ENCODE results near the gene TOGARAM2.
"Not testable (repeated sequence)": the region's sequence is repeated elsewhere in the genome, so short reads cannot be mapped to it uniquely, and the experiment has no call there.

TOGARAM2 gene

GRCh38 chr2:28977176-28977875 lies 3.8 kb upstream of the TOGARAM2 start:
- no peak for FAIRE-seq

- FAIRE-seq = not testable (repeated sequence)
These were observed 3.1 kb upstream of the TOGARAM2 start for GRCh38 chr2:28978001-28978400.

GRCh38 chr2:28978606-28979005 lies 2.5 kb upstream of the TOGARAM2 start:
- no peak for FAIRE-seq

- no peak for FAIRE-seq
These were observed 2.1 kb upstream of the TOGARAM2 start for GRCh38 chr2:28979041-28979440.

DNA sequence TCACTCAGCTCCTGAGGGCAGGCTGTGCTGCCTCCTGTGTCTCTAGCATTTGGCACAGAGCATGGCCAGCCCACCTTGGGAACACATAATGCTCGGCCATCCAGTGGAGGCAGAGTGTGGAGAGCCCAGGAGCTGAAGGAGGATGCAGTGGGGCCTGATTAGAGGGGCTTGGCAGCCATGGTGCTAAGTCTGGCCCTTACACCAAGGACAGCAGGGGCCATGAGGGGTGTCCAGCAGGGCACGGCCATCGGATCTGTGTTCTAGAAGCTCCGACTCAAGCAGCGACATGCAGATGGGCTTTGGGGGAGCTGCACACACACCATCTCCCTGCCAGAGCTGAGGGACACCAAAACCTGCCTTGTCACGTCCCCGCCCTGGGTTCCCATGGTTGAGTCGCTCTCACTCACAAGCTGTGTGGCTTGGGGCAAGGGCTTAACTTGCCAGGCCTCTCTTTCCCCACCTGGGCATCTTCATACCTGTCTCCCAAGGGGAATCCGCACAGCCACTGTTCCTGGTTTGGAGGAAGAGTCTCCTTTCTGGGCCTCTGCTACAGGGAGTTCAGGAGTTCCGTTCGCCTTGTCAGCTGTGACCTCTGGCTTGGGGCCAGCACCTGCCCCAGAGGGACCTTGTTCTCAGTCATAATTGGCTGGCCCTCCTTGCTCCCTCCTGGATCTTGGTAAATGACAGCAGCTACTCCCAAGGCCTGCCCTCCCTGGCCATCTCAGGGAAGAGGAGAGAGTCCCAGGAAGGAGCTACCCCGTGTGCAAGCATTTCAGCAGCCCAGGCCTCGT lies 1.3 kb upstream of the TOGARAM2 start:
- no peak for FAIRE-seq

GRCh38 chr2:28980368-28981015 lies 606 bp upstream of the TOGARAM2 start:
- FAIRE-seq = no peak

DNA sequence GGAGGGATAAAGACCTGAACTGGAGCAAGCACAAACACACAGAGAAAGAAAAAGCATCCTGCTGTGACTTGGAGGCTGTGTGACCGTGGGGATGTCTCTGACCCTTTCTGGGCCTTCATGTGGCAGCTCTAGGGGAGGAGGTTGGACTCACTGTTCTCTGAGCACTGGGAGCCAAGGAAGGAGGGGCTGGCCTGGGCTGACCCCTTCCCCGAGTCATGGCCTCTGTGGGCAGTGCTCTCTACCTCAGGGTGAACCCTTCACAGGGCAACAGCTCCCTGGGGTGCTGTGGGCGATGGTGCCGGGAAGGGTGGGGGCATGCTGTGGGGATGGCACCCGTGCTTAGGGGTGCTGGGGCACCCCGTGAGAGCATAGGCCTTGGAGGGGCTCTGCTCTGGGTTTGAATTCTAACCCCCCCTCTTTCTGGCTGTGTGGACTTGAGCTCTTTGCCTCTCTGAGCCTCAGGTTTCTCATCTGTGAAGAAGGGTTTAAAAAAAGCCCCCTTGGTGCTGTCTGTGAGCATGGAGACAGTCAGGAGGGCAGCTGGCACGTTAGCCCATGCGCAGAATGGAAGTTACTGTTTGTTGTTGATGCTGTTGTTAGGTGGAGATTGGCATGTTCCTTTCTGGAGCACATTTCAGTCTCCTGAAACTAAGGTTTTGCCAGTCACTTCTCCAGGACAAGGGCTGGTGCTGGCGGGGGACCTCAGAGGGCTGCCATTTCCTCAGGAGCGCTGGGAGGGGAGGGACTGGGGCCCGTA lies 700 bp downstream of the TOGARAM2 start:
- FAIRE-seq = no peak

DNA sequence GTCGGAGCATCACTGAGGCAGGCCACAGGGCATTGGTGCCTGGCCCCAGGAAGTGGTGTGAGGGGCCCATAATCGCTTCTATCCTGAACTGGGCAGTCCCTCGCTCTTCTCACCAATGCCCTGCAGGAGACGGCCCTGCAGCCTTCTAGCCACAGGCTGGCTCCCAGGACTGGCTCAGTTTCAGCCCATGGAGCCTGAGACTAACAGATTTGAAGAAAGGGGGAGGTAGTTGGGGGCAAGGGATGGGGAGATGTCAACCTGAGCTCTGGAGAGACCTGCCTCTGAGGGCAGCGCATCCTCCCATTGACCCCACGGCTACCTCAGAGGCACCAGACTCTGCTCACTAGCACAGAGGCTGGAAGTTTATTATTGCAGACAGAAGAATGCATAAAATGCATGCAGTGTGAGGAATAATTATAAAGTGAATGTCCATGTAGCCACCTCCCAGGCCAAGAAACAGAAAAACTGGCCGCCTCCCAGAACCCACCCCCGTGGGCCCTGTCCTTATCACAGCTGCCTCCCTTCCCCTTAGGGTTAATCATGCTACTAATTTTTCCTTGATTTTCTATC lies 1.4 kb downstream of the TOGARAM2 start:
- no peak for FAIRE-seq

DNA sequence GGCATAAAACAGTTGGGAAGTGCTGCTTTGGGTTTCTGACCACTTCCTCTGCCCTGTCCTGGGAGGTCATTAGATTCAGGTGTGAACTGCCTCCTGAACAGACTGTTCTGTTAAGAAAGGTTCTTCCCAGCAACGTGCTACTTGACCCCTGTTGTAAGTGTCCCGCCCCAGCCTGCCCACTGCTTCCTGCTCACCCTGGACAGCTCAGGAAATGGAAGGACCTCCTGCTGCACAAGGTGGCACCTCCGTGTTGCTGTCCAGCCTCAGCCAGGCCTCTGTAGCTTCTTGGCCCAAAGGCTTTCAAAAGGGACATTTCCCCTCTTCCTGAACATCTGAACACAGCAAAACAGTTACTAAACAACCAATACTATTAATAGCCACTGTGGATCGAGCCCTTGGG lies 5.3 kb downstream of the TOGARAM2 start:
- no peak for FAIRE-seq

DNA sequence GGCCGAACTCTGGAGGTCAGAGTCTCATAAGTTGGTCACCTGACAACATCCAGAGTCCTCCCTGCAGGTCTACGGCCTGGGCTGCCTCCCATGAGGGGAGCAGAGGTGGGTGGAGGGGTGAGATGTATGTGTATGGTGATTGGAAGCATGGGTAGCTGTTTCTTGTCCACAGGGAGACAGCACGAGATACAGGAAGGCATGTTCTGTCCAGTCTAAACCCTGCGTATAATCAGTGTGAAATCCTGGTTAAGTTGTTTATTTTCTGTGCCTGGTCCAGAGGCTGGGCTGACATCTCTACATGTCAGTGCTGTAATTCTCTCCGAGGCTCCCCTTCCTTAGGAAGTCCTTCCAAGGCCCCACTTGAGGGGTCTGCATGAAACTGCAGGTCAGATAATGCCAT lies 8.9 kb downstream of the TOGARAM2 start:
- no peak for FAIRE-seq

GRCh38 chr2:28990445-28990844 lies 9.3 kb downstream of the TOGARAM2 start:
- no peak for FAIRE-seq

GRCh38 chr2:28991021-28991420 lies 9.9 kb downstream of the TOGARAM2 start:
- no peak for FAIRE-seq

- no peak for FAIRE-seq
These were observed 10.4 kb downstream of the TOGARAM2 start for GRCh38 chr2:28991460-28991859.

DNA sequence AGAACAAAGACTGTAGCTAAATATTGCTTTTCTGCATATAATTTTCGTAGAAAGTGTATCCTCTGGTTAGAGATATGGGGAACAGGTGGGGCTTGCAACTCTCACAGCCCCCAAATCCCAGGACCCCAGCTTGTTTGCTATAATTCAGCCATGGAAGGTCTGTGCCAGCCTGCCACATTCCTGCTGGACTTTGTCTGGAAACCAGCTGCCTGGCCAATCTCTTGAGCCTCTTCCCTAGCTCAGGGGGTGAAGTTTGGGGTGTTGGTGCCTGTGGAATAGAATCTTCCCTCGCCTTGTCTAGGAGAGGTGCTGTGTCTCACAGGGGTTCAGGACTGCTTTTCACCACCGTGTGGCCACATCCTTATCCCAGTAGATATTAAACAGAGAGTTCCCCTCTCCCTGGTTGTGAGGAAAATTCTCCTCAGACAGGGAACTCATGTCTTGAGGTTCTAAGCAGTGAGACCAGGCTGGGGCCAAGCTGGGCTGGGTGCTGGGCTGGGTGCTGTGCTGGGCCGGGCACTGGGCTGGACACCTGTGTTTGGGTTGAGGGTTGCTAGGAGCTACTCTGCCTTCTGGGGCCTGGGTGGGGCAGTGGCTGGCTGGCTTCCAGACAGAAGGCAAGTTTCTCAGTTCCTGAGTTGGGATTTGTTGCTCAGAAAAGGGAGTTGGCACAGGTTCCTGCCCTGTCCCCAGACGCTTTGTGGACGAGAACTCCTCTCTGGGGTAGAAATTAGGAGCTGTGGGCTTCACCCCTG lies 12.3 kb downstream of the TOGARAM2 start:
- FAIRE-seq = no peak

DNA sequence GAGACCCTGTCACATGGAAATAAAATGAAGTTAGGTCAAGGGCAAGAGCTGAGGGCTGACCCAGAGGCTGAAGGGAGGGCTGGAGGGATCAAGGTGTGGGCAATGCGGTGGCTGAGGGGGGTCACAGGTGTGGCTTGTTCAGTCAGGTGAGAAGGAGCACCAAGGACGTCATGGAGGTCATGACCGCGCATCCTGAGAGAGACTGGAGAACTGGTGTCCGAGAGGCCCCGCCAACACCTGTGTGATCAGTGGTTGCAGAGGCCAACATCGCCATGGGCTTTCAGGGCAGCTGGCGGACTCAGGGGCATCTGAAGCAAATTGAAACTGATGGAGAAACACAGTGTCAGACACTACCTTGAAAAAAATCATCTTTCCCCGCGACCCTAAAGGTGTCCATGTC lies 13.0 kb downstream of the TOGARAM2 start:
- FAIRE-seq = no peak

- FAIRE-seq = no peak
These were observed 13.6 kb downstream of the TOGARAM2 start for GRCh38 chr2:28994679-28995078.

GRCh38 chr2:28995765-28996750 lies 15.0 kb downstream of the TOGARAM2 start:
- no peak for FAIRE-seq

DNA sequence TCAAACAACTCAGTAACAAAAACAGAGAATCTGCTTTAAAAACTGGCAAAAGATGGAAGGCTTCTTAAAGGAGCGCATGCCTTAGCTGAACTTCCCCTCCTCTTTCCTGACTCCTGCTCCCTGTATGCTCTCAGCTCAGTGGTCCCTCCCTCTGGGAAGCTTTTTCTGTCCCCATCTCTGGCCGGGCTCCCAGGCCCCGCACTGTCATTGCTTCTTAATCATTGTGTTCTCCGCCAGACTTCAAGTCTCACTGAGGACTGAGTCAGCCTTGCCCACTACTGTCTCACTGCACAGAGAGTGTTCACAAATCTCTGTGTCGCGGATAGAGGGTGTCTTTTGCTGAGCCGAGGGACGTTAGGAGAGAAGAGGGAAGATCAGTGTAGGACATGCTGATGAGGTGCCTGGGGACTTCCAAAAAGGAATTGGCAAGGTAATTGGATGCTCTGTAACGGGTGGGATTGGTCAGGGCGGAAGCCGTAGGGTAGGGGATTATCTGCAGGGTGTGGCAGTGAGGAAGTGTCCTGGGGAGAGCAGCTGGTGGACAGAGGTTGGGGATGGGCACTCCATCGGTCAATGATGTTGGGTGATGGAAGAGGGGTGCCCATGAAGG lies 16.2 kb downstream of the TOGARAM2 start:
- no peak for FAIRE-seq

DNA sequence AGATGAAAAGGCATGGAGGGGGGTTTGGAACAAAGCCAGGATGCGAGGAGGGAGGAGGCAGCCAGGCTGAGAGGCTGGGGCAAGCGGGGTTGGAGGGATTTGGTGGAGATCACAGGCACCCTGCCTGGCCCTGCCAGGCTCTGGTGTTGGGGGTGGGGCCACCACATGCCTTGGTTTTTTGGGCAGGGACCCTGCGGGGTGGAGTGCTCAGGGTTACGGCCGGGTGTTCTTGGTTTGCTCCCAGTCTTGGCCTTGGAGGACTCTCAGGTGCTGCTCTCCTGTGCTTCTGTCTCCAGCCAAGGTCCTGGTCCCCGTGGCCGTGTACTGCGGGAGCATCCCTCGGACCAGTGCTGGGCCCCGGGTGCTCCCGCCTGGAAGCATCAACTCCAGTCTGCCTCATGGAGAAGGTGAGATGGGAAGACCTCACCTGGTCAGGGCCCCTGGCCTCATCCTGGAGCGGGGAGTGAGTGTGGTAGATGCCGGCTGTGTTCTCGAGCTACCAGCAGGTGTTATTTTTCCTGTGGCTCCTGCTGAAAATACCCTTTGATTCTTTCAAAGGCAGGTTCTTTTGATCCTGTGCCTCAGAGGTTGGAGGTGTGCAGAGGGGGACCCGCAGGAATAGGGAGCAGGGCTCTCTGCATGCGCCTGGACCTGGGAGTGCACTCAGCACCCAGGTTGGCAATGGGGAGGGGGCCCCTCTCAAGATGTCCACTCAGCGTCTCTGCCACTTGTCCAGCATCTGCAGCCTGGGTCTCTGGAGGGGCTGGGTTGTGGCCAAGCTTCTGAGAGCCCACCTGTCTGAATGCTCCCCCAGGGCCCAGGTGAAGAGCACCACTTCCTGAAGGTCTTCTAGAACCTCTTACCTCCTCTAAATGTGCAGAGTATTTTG lies 17.0 kb downstream of the TOGARAM2 start:
- FAIRE-seq = no peak

Measured in TTC549 (cell line).